LoVo (cell line): Measurements from ENCODE around the gene POLR2L.

Source experiments
- DNase-seq: peaks from one replicate; pipeline ENCODE4 v3.0.0-alpha.2; 2016; ENCODE audit warnings: low spot score

The POLR2L gene

GRCh38 chr11:826836-827145, 15.5 kb downstream of the POLR2L start:
- DNase-seq = no peak

GRCh38 chr11:826227-826621, 16.1 kb downstream of the POLR2L start:
- DNase-seq = no peak

GRCh38 chr11:825366-826226, 16.7 kb downstream of the POLR2L start:
- peak; percentile 52 for DNase-seq

- DNase-seq = no peak
Measured at GRCh38 chr11:824942-825341, 17.4 kb downstream of the POLR2L start.

GRCh38 chr11:824292-824880, 17.9 kb downstream of the POLR2L start:
- no peak for DNase-seq

- no peak for DNase-seq
Measured at GRCh38 chr11:823441-824291, 18.7 kb downstream of the POLR2L start.

- no peak for DNase-seq
Measured at GRCh38 chr11:821512-822371, 20.6 kb downstream of the POLR2L start.

GRCh38 chr11:820655-821511, 21.4 kb downstream of the POLR2L start:
- peak; percentile 71 for DNase-seq

- DNase-seq = peak; percentile 87
Measured at GRCh38 chr11:819943-820649, 22.2 kb downstream of the POLR2L start.

GRCh38 chr11:819129-819931, 23.0 kb downstream of the POLR2L start:
- peak; percentile 95 for DNase-seq

GRCh38 chr11:818396-819128, 23.8 kb downstream of the POLR2L start, which contains the start of gene PNPLA2:
Gene PNPLA2 (plus strand): TSS chr11:818914. CDS start chr11:819719, 805 bp downstream.
- DNase-seq = no peak

- no peak for DNase-seq
Measured at GRCh38 chr11:816433-816779, 25.9 kb downstream of the POLR2L start.

- no peak for DNase-seq
Measured at GRCh38 chr11:815675-816432, 26.5 kb downstream of the POLR2L start.

- DNase-seq = no peak
Measured at GRCh38 chr11:813456-814096, 28.8 kb downstream of the POLR2L start.

GRCh38 chr11:813072-813455, 29.3 kb downstream of the POLR2L start:
- DNase-seq = no peak

- no peak for DNase-seq
Measured at GRCh38 chr11:812390-812789, 29.9 kb downstream of the POLR2L start.

GRCh38 chr11:811446-812245, 30.7 kb downstream of the POLR2L start:
- DNase-seq = no peak
